ENCODE results near the gene ZDHHC18.

Gene ZDHHC18, protein sequence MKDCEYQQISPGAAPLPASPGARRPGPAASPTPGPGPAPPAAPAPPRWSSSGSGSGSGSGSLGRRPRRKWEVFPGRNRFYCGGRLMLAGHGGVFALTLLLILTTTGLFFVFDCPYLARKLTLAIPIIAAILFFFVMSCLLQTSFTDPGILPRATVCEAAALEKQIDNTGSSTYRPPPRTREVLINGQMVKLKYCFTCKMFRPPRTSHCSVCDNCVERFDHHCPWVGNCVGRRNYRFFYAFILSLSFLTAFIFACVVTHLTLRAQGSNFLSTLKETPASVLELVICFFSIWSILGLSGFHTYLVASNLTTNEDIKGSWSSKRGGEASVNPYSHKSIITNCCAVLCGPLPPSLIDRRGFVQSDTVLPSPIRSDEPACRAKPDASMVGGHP

GRCh38 chr1:26826261-26827105 lies at the start of gene ZDHHC18:
Gene ZDHHC18, plus strand, starts transcription at chr1:26826688. Its CDS starts 117 bp downstream, at chr1:26826805.
- DNase-seq: peak; percentile 8

- no peak for DNase-seq
These were observed 47.3 kb upstream of the ZDHHC18 start for GRCh38 chr1:26779098-26779668.

DNA sequence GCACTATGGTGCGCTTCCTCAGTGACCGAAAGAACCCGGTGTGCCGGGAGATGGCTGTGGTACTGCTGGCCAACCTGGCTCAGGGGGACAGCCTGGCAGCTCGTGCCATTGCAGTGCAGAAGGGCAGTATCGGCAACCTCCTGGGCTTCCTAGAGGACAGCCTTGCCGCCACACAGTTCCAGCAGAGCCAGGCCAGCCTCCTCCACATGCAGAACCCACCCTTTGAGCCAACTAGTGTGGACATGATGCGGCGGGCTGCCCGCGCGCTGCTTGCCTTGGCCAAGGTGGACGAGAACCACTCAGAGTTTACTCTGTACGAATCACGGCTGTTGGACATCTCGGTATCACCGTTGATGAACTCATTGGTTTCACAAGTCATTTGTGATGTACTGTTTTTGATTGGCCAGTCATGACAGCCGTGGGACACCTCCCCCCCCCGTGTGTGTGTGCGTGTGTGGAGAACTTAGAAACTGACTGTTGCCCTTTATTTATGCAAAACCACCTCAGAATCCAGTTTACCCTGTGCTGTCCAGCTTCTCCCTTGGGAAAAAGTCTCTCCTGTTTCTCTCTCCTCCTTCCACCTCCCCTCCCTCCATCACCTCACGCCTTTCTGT lies 46.0 kb upstream of the ZDHHC18 start:
- DNase-seq: no peak

DNA sequence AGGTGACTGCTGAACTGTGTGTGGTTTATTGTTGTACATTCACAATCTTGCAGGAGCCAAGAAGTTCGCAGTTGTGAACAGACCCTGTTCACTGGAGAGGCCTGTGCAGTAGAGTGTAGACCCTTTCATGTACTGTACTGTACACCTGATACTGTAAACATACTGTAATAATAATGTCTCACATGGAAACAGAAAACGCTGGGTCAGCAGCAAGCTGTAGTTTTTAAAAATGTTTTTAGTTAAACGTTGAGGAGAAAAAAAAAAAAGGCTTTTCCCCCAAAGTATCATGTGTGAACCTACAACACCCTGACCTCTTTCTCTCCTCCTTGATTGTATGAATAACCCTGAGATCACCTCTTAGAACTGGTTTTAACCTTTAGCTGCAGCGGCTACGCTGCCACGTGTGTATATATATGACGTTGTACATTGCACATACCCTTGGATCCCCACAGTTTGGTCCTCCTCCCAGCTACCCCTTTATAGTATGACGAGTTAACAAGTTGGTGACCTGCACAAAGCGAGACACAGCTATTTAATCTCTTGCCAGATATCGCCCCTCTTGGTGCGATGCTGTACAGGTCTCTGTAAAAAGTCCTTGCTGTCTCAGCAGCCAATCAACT lies 45.2 kb upstream of the ZDHHC18 start:
- DNase-seq: no peak

- no peak for DNase-seq
These were observed 43.8 kb upstream of the ZDHHC18 start for GRCh38 chr1:26782521-26783212.

GRCh38 chr1:26783646-26784022 lies 42.9 kb upstream of the ZDHHC18 start:
- DNase-seq: no peak

GRCh38 chr1:26784023-26784871 lies 42.2 kb upstream of the ZDHHC18 start:
- peak; percentile 85 for DNase-seq

- no peak for DNase-seq
These were observed 41.6 kb upstream of the ZDHHC18 start for GRCh38 chr1:26784886-26785285.

DNA sequence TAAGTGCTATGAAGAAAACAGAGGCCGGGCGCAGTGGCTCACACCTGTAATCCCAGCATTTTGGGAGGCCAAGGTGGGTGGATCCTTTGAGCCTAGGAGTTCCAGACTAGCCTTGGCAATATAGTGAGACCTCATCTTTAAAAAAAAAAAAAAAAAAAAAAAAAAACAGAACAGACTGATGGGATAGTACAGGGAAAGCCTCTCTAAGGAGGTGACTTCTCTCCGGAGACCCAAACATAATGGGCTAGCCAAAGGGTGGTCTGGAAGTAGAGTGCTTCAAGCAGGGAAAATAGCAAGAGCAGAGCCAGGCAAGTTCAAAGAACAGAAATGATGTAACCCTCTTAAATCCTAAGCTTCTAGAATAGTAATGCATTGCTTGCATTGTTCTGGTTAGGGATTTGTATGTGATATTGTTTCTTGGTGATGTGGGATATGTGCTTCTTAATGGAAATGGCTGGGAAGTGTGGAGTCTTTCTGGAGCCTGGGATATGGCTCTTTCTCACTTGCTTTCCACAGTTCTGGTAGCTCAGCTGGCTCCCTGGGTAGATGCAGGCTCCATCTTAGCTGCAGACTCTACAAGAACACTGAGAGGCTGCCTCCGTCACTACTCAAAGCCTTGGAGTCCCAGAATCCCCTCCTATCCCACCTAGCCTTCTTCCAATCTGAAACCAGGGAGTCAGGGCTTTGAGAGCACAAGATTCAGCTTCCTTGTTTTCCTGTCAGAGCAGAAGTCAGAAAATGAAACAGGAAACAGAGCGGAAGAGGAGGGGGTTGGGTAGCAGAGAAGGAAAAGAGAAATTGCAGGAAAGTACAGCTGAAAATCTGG lies 40.7 kb upstream of the ZDHHC18 start:
- DNase-seq: peak; percentile 42

GRCh38 chr1:26786437-26787380 lies 39.8 kb upstream of the ZDHHC18 start:
- peak; percentile 50 for DNase-seq

DNA sequence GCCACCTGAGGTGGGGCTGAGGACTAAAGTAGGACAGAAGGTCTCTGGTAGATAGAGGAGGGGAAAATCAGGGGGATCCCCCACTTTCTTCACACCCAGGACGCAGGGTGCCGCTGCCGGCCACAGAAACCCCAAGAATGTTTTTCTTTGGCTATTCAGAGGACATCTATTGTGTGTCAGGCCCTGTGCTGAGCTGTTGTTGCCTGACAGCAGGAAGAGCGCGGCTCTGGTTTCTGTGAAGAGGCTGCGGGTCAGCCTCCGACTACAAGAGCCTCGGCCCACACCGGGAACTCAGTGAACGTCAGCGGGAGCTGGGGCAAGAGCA lies 39.1 kb upstream of the ZDHHC18 start:
- no peak for DNase-seq

- peak; percentile 80 for DNase-seq
These were observed 38.6 kb upstream of the ZDHHC18 start, which contains the start of gene PIGV for GRCh38 chr1:26787706-26788514. Gene PIGV, plus strand, starts transcription at chr1:26787950. Its CDS starts 2,866 bp downstream, at chr1:26790816.

GRCh38 chr1:26788515-26788785 lies 38.0 kb upstream of the ZDHHC18 start:
- DNase-seq: peak; percentile 43

DNA sequence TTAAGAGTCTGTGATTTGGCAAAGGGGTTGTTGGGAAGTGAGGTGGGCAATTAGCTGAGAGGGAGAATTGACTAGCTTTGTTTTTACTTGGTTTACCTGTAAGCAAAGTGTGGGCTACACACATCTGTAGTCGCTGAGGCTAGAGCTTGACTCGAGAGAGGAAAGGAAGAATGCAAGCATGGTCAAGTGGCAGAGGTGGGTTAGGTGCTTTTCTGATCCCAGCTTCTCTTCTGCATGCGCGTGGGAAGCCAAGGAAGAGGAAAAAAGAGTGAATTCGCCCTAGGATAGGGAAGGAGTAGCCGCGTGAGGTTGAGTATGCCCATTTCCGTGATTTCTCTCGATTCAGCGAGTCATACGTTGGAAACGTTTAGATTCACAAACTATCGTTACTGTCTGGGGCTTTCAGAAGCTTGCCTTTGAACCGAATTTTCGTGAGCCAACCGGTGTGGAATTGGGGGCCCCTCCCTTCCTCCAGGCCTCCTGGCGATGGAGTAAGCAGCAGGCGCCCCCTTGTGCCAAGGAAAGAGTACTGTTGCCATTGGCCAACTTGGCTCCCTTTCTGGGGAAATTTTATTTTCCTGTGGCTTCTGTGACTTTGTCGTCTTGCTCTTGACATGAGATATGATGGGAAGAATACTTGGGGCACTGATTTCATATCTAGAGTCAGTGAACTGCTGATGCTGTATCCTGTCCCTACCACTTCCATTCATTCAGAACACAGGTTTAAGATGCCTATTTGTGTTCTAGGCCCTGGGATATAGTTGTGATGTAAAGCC lies 37.5 kb upstream of the ZDHHC18 start:
- peak; percentile 81 for DNase-seq

- DNase-seq: no peak
These were observed 36.9 kb upstream of the ZDHHC18 start for GRCh38 chr1:26789612-26789865.

DNA sequence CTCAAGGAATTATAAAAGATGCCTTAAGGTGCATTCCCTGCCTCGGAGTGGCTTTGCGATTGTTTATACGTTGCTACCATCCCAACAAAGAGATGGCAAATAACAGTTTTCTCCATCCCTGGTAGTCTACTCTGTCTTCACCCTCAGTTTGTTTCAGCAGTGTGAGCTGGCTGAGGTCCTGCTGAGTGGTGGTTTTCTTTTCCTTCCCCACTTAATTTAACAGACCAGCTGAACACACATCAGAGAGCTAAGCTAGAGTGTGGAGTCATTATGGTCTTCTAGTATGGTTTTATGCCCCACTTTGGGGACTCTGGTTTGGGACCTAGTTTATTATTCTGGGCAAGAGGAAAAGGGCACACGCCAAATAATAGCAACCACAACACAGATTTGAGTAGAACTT lies 36.6 kb upstream of the ZDHHC18 start:
- DNase-seq: no peak

DNA sequence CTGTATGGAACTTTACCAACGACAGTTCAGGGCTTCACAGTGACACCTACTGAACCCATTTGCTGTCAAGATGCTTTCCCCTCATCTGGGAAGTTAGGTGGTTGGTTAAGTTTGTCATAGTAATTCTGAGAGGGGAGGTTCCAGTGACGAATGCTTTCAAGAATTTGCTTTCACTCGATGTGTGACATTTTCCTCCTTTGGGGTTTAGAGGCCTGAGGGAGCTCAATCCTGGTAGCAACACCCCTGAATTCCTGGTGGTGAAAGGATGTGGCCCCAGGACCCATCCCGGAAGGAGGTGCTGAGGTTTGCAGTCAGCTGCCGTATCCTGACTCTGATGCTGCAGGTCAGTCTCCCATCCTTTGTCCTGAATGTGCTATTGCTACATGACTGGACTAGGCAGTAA lies 35.9 kb upstream of the ZDHHC18 start:
- no peak for DNase-seq

GRCh38 chr1:26791148-26791547 lies 35.3 kb upstream of the ZDHHC18 start:
- no peak for DNase-seq

Measured in DMS153 (cell line).